ENCODE results near the gene ZNF69.
"Not testable (repeated sequence)": the region's sequence is repeated elsewhere in the genome, so short reads cannot be mapped to it uniquely, and the experiment has no call there.

The ZNF69 gene

GRCh38 chr19:11872624-11873023 is 15.0 kb upstream of the ZNF69 start:
- no peak overlapping the region for H2BK120ac ChIP-seq (ENCODE audit: low read depth, low read length)
- no peak overlapping the region for H4K8ac ChIP-seq (ENCODE audit: low read depth, low read length)
- no peak overlapping the region for H3K4me2 ChIP-seq (ENCODE audit: insufficient read depth, low read length, poor library complexity, severe bottlenecking)
- no peak for DNase-seq (ENCODE audit: low spot score)
- no peak overlapping the region for H2BK5ac ChIP-seq (ENCODE audit: low read length)
- H3K4me1 ChIP-seq (ENCODE audit: control insufficient read depth in 2 of 2, insufficient read depth in 1 of 2, low read depth in 1 of 2, low read length in 2 of 2): no peaks in the 10 kb centered on the region
- H3K79me1 ChIP-seq (ENCODE audit: low read depth, low read length): no peaks in the 10 kb centered on the region
- no peak overlapping the region for H2AFZ ChIP-seq (ENCODE audit: low read length)
- no peaks in the 10 kb centered on the region for H3K36me3 ChIP-seq (replicated peaks in 1 of 2; ENCODE audit: control insufficient read depth in 2 of 2, insufficient read depth in 2 of 2, low read length in 2 of 2)
- no CpG with 5 or more reads among the region's 9 CpGs for WGBS, 2 donors (ENCODE audit: extremely low coverage in 2 of 2, insufficient read length in 2 of 2, insufficient replicate concordance in 1 of 2)
- H2BK15ac ChIP-seq (ENCODE audit: low read length): no peak overlapping the region
- peaks cover 10 to 24% of the 10 kb centered on the region in 2 donors for H3K9me3 ChIP-seq (replicated peaks in 1 of 2; ENCODE audit: control insufficient read depth in 2 of 2, insufficient read depth in 1 of 2, low read depth in 1 of 2, low read length in 2 of 2)
- no peak overlapping the region for H3K23ac ChIP-seq (ENCODE audit: low read depth, low read length, poor library complexity)
- no peak overlapping the region for H3K14ac ChIP-seq (ENCODE audit: low read length)
- no peak overlapping the region for H3K4ac ChIP-seq (ENCODE audit: low read length)
- no peak overlapping the region for H3K18ac ChIP-seq (ENCODE audit: low read length)
- H4K91ac ChIP-seq (ENCODE audit: low read depth, low read length, poor library complexity): no peak overlapping the region
- no peak overlapping the region for H2AK5ac ChIP-seq (ENCODE audit: low read depth, low read length)
- H3K9ac ChIP-seq (ENCODE audit: low read depth, low read length, poor library complexity): no peak overlapping the region
- H3K27ac ChIP-seq (replicated peaks; ENCODE audit: low read length): no peak overlapping the region
- H3K4me3 ChIP-seq (ENCODE audit: low read length in 2 of 2): no peak overlapping the region
- H2BK12ac ChIP-seq (ENCODE audit: low read length): no peak overlapping the region
- no peaks in the 10 kb centered on the region for H3K27me3 ChIP-seq (ENCODE audit: control insufficient read depth in 3 of 3, insufficient read depth in 3 of 3, low read depth in 1 of 3, low read length in 3 of 3)

GRCh38 chr19:11873762-11874161 is 13.8 kb upstream of the ZNF69 start:
- DNase-seq (ENCODE audit: low spot score): no peak
- H3K36me3 ChIP-seq (replicated peaks in 1 of 2; ENCODE audit: control insufficient read depth in 2 of 2, insufficient read depth in 2 of 2, low read length in 2 of 2): no peaks in the 10 kb centered on the region
- no peak overlapping the region for H3K9ac ChIP-seq (ENCODE audit: low read depth, low read length, poor library complexity)
- no peak overlapping the region for H2BK120ac ChIP-seq (ENCODE audit: low read depth, low read length)
- no peak overlapping the region for H3K27ac ChIP-seq (replicated peaks; ENCODE audit: low read length)
- H2BK15ac ChIP-seq (ENCODE audit: low read length): no peak overlapping the region
- H3K4ac ChIP-seq (ENCODE audit: low read length): no peak overlapping the region
- WGBS, 2 donors (ENCODE audit: extremely low coverage in 2 of 2, insufficient read length in 2 of 2, insufficient replicate concordance in 1 of 2): no CpG with 5 or more reads among the region's 1 CpG
- no peaks in the 10 kb centered on the region for H3K27me3 ChIP-seq (ENCODE audit: control insufficient read depth in 3 of 3, insufficient read depth in 3 of 3, low read depth in 1 of 3, low read length in 3 of 3)
- H4K91ac ChIP-seq (ENCODE audit: low read depth, low read length, poor library complexity): no peak overlapping the region
- H3K9me3 ChIP-seq (replicated peaks in 1 of 2; ENCODE audit: control insufficient read depth in 2 of 2, insufficient read depth in 1 of 2, low read depth in 1 of 2, low read length in 2 of 2): peaks cover 10 to 13% of the 10 kb centered on the region in 2 donors
- H3K4me3 ChIP-seq (ENCODE audit: low read length in 2 of 2): no peak overlapping the region
- no peak overlapping the region for H3K23ac ChIP-seq (ENCODE audit: low read depth, low read length, poor library complexity)
- no peak overlapping the region for H4K8ac ChIP-seq (ENCODE audit: low read depth, low read length)
- no peak overlapping the region for H2BK5ac ChIP-seq (ENCODE audit: low read length)
- H3K14ac ChIP-seq (ENCODE audit: low read length): no peak overlapping the region
- no peak overlapping the region for H2BK12ac ChIP-seq (ENCODE audit: low read length)
- H3K4me1 ChIP-seq (ENCODE audit: control insufficient read depth in 2 of 2, insufficient read depth in 1 of 2, low read depth in 1 of 2, low read length in 2 of 2): no peaks in the 10 kb centered on the region
- no peak overlapping the region for H3K4me2 ChIP-seq (ENCODE audit: insufficient read depth, low read length, poor library complexity, severe bottlenecking)
- H3K18ac ChIP-seq (ENCODE audit: low read length): no peak overlapping the region
- H2AFZ ChIP-seq (ENCODE audit: low read length): no peak overlapping the region
- H2AK5ac ChIP-seq (ENCODE audit: low read depth, low read length): no peak overlapping the region
- H3K79me1 ChIP-seq (ENCODE audit: low read depth, low read length): no peaks in the 10 kb centered on the region

GRCh38 chr19:11879687-11880266 is 7.8 kb upstream of the ZNF69 start:
- H3K4me1 ChIP-seq (ENCODE audit: control insufficient read depth in 2 of 2, insufficient read depth in 1 of 2, low read depth in 1 of 2, low read length in 2 of 2); H3K4ac ChIP-seq (ENCODE audit: low read length); H2BK15ac ChIP-seq (ENCODE audit: low read length); H3K4me2 ChIP-seq (ENCODE audit: insufficient read depth, low read length, poor library complexity, severe bottlenecking); H3K79me1 ChIP-seq (ENCODE audit: low read depth, low read length); H2AFZ ChIP-seq (ENCODE audit: low read length); H3K27me3 ChIP-seq (ENCODE audit: control insufficient read depth in 3 of 3, insufficient read depth in 3 of 3, low read depth in 1 of 3, low read length in 3 of 3); H3K36me3 ChIP-seq (replicated peaks in 1 of 2; ENCODE audit: control insufficient read depth in 2 of 2, insufficient read depth in 2 of 2, low read length in 2 of 2); H4K91ac ChIP-seq (ENCODE audit: low read depth, low read length, poor library complexity); H3K9ac ChIP-seq (ENCODE audit: low read depth, low read length, poor library complexity); H3K4me3 ChIP-seq (ENCODE audit: low read length in 2 of 2); H3K27ac ChIP-seq (replicated peaks; ENCODE audit: low read length); H2AK5ac ChIP-seq (ENCODE audit: low read depth, low read length); H3K23ac ChIP-seq (ENCODE audit: low read depth, low read length, poor library complexity); H2BK5ac ChIP-seq (ENCODE audit: low read length); H2BK12ac ChIP-seq (ENCODE audit: low read length); DNase-seq (ENCODE audit: low spot score); H3K14ac ChIP-seq (ENCODE audit: low read length); H2BK120ac ChIP-seq (ENCODE audit: low read depth, low read length); H4K8ac ChIP-seq (ENCODE audit: low read depth, low read length); H3K18ac ChIP-seq (ENCODE audit: low read length): not testable (repeated sequence)
- peaks cover 6 to 15% of the 10 kb centered on the region in 2 donors for H3K9me3 ChIP-seq (replicated peaks in 1 of 2; ENCODE audit: control insufficient read depth in 2 of 2, insufficient read depth in 1 of 2, low read depth in 1 of 2, low read length in 2 of 2)
- no CpG with 5 or more reads among the region's 16 CpGs for WGBS, 2 donors (ENCODE audit: extremely low coverage in 2 of 2, insufficient read length in 2 of 2, insufficient replicate concordance in 1 of 2)

DNA sequence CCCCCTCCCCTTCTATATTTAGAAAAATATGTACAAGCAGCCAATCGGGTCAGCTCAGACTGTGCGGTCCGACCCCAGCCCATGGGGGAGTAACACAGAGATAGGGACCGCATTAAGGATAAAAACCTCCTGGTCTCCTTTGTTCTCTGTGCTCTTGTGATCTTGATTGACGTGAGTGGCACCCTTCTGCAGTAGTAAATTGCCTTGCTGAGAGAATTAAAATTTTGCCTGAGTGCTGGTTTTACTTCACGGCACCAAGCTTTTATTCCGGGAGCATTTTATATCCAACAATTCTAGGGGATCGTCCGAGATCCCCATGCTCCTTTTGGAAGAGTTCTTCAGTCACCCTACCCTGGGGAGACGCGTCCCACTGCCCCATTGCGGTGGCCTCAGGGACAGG is 7.0 kb upstream of the ZNF69 start:
- H2AFZ ChIP-seq (ENCODE audit: low read length): no peak overlapping the region
- no peak overlapping the region for H3K14ac ChIP-seq (ENCODE audit: low read length)
- no peak overlapping the region for H4K91ac ChIP-seq (ENCODE audit: low read depth, low read length, poor library complexity)
- H3K9me3 ChIP-seq (replicated peaks in 1 of 2; ENCODE audit: control insufficient read depth in 2 of 2, insufficient read depth in 1 of 2, low read depth in 1 of 2, low read length in 2 of 2): peaks cover 6 to 19% of the 10 kb centered on the region in 2 donors
- no CpG with 5 or more reads among the region's 12 CpGs for WGBS, 2 donors (ENCODE audit: extremely low coverage in 2 of 2, insufficient read length in 2 of 2, insufficient replicate concordance in 1 of 2)
- peak overlapping the region; percentile 13 for H2BK5ac ChIP-seq (ENCODE audit: low read length)
- H2AK5ac ChIP-seq (ENCODE audit: low read depth, low read length): no peak overlapping the region
- no peak overlapping the region for H3K4me2 ChIP-seq (ENCODE audit: insufficient read depth, low read length, poor library complexity, severe bottlenecking)
- H3K18ac ChIP-seq (ENCODE audit: low read length): peak overlapping the region; percentile 57
- H3K36me3 ChIP-seq (replicated peaks in 1 of 2; ENCODE audit: control insufficient read depth in 2 of 2, insufficient read depth in 2 of 2, low read length in 2 of 2): no peaks in the 10 kb centered on the region
- no peak for DNase-seq (ENCODE audit: low spot score)
- H3K27ac ChIP-seq (replicated peaks; ENCODE audit: low read length): no peak overlapping the region
- no peak overlapping the region for H2BK120ac ChIP-seq (ENCODE audit: low read depth, low read length)
- no peak overlapping the region for H3K4me3 ChIP-seq (ENCODE audit: low read length in 2 of 2)
- no peak overlapping the region for H3K23ac ChIP-seq (ENCODE audit: low read depth, low read length, poor library complexity)
- H2BK12ac ChIP-seq (ENCODE audit: low read length): no peak overlapping the region
- H4K8ac ChIP-seq (ENCODE audit: low read depth, low read length): no peak overlapping the region
- no peak overlapping the region for H3K4ac ChIP-seq (ENCODE audit: low read length)
- no peaks in the 10 kb centered on the region for H3K4me1 ChIP-seq (ENCODE audit: control insufficient read depth in 2 of 2, insufficient read depth in 1 of 2, low read depth in 1 of 2, low read length in 2 of 2)
- H2BK15ac ChIP-seq (ENCODE audit: low read length): no peak overlapping the region
- H3K27me3 ChIP-seq (ENCODE audit: control insufficient read depth in 3 of 3, insufficient read depth in 3 of 3, low read depth in 1 of 3, low read length in 3 of 3): no peaks in the 10 kb centered on the region
- H3K79me1 ChIP-seq (ENCODE audit: low read depth, low read length): no peaks in the 10 kb centered on the region
- no peak overlapping the region for H3K9ac ChIP-seq (ENCODE audit: low read depth, low read length, poor library complexity)

Measured in neuronal stem cell (in vitro differentiated cells).